ENCODE data around the gene SOX11.

DNA sequence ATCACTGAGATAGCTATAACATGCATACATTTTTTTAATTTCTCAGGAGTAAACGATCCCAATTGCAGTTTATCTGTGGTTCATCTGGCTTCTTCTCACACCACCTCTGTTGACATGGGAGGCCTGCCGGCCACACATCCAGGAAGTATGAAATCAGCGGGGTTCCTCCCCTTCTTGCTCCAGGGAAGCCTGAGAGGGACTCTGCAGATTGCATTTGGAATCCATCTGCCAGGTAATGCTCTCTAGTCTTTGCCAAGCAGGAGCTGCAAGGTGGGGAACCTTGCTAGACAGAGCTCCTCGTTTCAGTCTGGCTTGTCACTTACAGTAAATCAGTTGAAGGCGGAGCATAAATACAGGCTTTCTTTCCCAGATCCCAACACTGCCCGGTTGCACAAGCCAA lies 49.9 kb downstream of the SOX11 start:
- TF ChIP-seq POLR2AphosphoS5 (IDR thresholded peaks at IDR 0.05; ENCODE audit: low read depth, low read length) = no peak
- TF ChIP-seq SIN3A (IDR thresholded peaks at IDR 0.05; ENCODE audit: borderline replicate concordance, insufficient read depth, low read length) = no peak
- no peak for TF ChIP-seq TAF1 (IDR thresholded peaks at IDR 0.05; ENCODE audit: borderline replicate concordance, insufficient read depth, low read length)
- TF ChIP-seq, protein P1, sequence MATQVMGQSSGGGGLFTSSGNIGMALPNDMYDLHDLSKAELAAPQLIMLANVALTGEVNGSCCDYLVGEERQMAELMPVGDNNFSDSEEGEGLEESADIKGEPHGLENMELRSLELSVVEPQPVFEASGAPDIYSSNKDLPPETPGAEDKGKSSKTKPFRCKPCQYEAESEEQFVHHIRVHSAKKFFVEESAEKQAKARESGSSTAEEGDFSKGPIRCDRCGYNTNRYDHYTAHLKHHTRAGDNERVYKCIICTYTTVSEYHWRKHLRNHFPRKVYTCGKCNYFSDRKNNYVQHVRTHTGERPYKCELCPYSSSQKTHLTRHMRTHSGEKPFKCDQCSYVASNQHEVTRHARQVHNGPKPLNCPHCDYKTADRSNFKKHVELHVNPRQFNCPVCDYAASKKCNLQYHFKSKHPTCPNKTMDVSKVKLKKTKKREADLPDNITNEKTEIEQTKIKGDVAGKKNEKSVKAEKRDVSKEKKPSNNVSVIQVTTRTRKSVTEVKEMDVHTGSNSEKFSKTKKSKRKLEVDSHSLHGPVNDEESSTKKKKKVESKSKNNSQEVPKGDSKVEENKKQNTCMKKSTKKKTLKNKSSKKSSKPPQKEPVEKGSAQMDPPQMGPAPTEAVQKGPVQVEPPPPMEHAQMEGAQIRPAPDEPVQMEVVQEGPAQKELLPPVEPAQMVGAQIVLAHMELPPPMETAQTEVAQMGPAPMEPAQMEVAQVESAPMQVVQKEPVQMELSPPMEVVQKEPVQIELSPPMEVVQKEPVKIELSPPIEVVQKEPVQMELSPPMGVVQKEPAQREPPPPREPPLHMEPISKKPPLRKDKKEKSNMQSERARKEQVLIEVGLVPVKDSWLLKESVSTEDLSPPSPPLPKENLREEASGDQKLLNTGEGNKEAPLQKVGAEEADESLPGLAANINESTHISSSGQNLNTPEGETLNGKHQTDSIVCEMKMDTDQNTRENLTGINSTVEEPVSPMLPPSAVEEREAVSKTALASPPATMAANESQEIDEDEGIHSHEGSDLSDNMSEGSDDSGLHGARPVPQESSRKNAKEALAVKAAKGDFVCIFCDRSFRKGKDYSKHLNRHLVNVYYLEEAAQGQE (IDR thresholded peaks at IDR 0.05; ENCODE audit: insufficient read depth in 1 of 2, low read depth in 2 of 2, low read length in 2 of 2) = no peak
- TF ChIP-seq FOXP2 (optimal IDR thresholded peaks at IDR 0.05; ENCODE audit: borderline replicate concordance, extremely low read depth, extremely low read length, insufficient read depth) = no peak
